IMR-90 (cell line): ENCODE measurements around the gene ARHGAP18.

Experiments
- BHLHE40 ChIP-seq: fragments of 150-350 bp; IDR thresholded peaks from 2 replicates; pipeline ENCODE4 v1.6.1; 2016; ENCODE audit warnings: mild to moderate bottlenecking, low read depth, low read length
- CTCF ChIP-seq: conservative IDR thresholded peaks from 2 replicates; pipeline ENCODE4 v1.5.1; 2012; ENCODE audit warnings: mild to moderate bottlenecking, low read depth, low read length, improper control_type of control experiment
- ELK1 ChIP-seq: fragments of 150-350 bp; IDR thresholded peaks from 2 replicates; pipeline ENCODE4 v1.6.1; 2016; ENCODE audit warnings: low read depth, mild to moderate bottlenecking, low read length, moderate library complexity, borderline replicate concordance
- MAZ ChIP-seq: IDR thresholded peaks from 2 replicates; pipeline ENCODE4 v1.6.1; 2012; ENCODE audit warnings: low read depth, mild to moderate bottlenecking, low read length, improper control_type of control experiment, moderate library complexity, borderline replicate concordance
- MXI1 ChIP-seq: IDR thresholded peaks from 2 replicates; pipeline ENCODE4 v1.6.1; 2012; ENCODE audit warnings: low read depth, mild to moderate bottlenecking, low read length, moderate library complexity, borderline replicate concordance
- POLR2A ChIP-seq: IDR thresholded peaks from 2 replicates; pipeline ENCODE4 v1.6.1; 2012; ENCODE audit warnings: mild to moderate bottlenecking, low read depth, low read length
- RFX5 ChIP-seq: IDR thresholded peaks from 2 replicates; pipeline ENCODE4 v1.8.0; 2012; ENCODE audit warnings: low read depth, mild to moderate bottlenecking, low read length, moderate library complexity
- SMC3 ChIP-seq: fragments of 150-350 bp; IDR thresholded peaks from 2 replicates; pipeline ENCODE4 v1.6.1; 2016; ENCODE audit warnings: low read depth, mild to moderate bottlenecking, antibody characterized with exemption, low read length, moderate library complexity
- USF2 ChIP-seq: fragments of 150-350 bp; IDR thresholded peaks from 2 replicates; pipeline ENCODE4 v1.6.1; 2017; ENCODE audit warnings: mild to moderate bottlenecking, antibody characterized with exemption, low read length, low read depth

- TF ChIP-seq MAZ (no peak), USF2 (no peak), MXI1 (no peak), CTCF (no peak), POLR2A (no peak), ELK1 (no peak), SMC3 (no peak), RFX5 (no peak), BHLHE40 (no peak)
These were observed 95.0 kb downstream of the ARHGAP18 start for GRCh38 chr6:129615020-129615419.
